ENCODE results near the gene SDHAF1. TPM values are rescaled to one million over a fixed set of nuclear protein-coding genes. Genes with fewer than 3 reads are reported as not detected.

The SDHAF1 gene
- total and polyA plus RNA-seq, 2 of the 8 experiments (the other 6 are each of a cell fraction or from before 2014, with no cell fraction given), result 16.0 to 21.3 TPM

GRCh38 chr19:36023432-36023831 is 28.4 kb downstream of the SDHAF1 start (continued):
- no peak for TF ChIP-seq CHD7 (IDR thresholded peaks at IDR 0.05; ENCODE audit: insufficient replicate concordance, low read length)
- no peak for TF ChIP-seq SUZ12 (IDR thresholded peaks at IDR 0.05; ENCODE audit: low read length)
- TF ChIP-seq BRCA1 (IDR thresholded peaks at IDR 0.05; ENCODE audit: low read depth, low read length), result no peak
- no peak for TF ChIP-seq SP2 (IDR thresholded peaks at IDR 0.05; ENCODE audit: low read length)
- no peak for TF ChIP-seq RAD21 (IDR thresholded peaks at IDR 0.05 in 1 of 2, conservative IDR thresholded peaks at IDR 0.05 in 1 of 2; ENCODE audit: low read depth in 2 of 2, low read length in 2 of 2)
- no peak for TF ChIP-seq ASH2L (IDR thresholded peaks at IDR 0.05; ENCODE audit: low read length)
- TF ChIP-seq CTBP2 (IDR thresholded peaks at IDR 0.05; ENCODE audit: borderline replicate concordance, insufficient read depth, insufficient read length, low read length), result no peak
- TF ChIP-seq POU5F1 (IDR thresholded peaks at IDR 0.05; ENCODE audit: low read depth, low read length), result no peak
- no peak for TF ChIP-seq RFX5 (IDR thresholded peaks at IDR 0.05; ENCODE audit: borderline replicate concordance, low read depth, low read length)
- no peak for TF ChIP-seq KDM1A (IDR thresholded peaks at IDR 0.05; ENCODE audit: borderline replicate concordance, low read length)

Measured in H1 (cell line).